NCI-H146 (cell line): ENCODE measurements around the gene CARS2.
A peak's percentile ranks its signal among the peaks of the same experiment; 100 is the strongest.
"Not testable (repeated sequence)": the region's sequence is repeated elsewhere in the genome, so short reads cannot be mapped to it uniquely, and the experiment has no call there.

Experiments used
- DNase-seq: peaks from one replicate; lab custom pipeline; 2025; lab: John Stamatoyannopoulos, UW

CARS2 gene

DNA sequence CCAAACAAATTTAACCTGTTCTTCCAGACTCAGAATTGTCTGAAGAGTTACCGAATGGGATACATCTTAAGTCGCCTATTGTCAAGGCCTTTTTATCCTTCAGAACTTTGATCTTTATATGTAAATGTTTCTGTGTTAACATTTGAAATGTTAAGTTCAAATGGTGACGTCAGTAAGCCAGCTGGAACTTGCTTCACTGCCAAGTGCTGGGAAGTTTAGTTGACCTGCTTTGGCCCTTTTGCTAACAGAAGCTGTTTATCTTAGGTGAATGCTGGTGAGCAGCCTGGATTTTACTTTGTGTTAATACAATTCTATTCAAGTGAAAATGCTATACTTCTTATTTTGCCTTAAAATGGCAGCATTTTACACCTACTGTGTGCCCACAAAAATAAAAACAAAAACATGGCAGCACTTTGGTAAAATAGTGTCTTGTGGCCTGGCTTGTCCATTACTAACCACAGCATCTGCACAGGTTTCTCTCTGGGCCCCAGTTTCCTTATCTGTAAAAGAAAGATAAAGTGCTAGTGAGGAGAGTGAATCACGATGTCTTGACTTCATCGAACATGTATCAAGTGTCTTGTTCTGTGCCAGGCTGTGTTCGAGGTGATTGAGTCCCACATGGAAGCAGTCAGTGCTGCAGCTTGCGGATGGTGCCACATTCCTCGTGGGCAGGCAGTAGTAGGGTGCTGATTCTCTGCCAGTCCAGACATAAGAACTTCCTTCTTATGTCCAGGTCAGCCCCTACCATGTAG, 88.4 kb downstream of the CARS2 start:
- DNase-seq, result no peak

DNA sequence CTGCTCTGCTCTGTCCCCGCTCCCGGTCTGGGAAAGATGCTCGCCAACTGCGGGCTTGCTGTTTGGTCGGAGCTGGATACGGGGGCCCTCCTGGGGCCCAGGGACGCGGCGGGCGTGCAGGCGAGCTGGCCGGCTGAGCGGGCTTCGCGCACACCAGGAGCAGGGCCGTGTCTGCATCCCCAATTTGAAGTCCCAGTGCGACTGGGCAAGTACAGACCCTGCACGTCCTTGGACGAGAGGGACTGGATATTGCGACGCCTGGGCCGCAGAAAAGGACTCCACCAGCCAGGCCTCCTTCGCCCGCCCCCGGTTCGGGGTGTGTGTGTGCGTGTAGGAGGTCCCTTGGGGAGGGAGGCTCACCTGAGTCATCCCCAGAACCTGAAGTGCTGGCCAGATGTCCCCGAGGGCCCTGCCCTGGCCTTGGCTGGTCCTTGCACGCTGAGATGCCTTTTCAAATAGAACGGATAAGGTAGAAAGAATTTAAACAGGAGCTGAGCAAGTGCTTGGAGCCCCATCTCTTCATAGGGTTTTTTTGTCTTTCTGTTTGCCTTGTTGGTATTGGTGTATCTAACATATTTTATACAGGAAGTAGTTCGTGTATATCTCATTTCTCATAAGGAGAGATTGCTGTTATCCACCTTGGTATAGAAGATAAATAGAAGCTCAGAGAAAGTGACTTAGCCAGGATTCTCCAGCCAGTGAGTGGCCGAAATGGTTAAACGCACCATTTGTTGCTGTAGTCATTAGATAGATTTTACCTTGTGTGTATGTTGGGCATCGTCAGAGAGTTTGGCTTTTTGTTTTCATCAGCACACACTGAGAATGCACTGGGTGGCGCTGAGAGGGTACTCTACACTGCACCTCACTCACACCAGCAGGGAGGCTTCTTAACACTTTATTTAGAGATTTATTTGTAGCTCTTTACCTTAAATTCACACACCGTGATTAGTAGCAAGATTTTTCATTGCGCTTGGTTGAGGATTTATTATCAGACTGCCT, 89.5 kb downstream of the CARS2 start:
- peak; percentile 64 for DNase-seq

DNA sequence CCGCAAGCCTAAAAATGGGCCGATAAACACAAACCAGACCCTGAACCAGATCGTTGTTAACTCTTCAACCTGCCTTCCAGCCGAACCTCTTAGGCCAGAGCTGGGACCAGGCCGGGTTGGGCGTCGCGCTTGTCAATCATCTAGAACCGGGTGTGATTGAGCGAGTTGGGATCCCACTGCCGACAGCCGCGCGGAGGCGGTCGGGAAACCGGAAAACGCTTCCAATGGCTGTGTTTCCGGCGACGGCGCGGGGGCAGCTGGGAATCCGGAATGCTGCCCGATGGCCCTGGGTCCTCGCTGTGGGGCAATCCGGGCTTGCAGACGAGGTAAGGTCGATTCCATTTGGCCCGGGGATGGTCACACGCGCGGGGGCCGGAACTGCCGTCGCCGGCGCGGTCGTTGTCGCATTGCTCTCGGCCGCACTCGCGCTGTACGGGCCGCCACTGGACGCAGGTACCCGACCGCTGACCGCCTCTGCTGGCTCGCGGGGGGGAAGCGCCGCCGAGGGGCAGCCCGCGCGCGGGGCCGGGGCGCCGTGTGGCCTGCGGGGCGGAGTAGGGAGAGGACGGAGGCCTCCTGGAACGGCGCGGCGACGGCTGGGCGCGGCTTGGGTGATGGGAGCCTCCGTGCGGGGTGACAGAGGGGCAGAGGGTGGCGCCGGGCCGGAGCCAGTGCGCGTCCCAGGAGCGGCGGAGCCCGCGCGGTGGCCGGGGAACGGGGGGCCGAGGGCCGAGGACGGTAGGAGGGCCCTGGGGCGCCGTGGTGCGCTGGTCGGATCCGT, 90.4 kb downstream of the CARS2 start, which contains the start of gene NAXD:
Gene NAXD (plus strand): TSS at position 224 of the 781 bp plus-strand sequence. CDS start 57 bp downstream, at position 281.
- peak; percentile 95 for DNase-seq

DNA sequence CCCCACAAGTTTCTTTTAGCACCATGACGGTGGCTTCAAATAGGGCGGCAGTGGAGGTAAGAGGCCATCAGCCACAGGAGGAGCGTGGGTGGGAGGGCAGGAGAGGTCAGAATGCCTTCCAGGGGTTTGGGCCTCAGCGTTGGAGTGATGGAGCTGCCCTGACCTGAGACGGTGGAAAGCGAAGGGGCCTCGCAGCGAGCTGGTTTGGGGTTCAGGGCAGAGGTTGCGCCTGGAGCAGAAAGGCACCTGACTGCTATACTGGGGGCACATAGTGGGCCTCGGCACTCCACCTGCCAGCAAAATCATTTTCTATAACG, 91.0 kb downstream of the CARS2 start:
- no peak for DNase-seq

DNA sequence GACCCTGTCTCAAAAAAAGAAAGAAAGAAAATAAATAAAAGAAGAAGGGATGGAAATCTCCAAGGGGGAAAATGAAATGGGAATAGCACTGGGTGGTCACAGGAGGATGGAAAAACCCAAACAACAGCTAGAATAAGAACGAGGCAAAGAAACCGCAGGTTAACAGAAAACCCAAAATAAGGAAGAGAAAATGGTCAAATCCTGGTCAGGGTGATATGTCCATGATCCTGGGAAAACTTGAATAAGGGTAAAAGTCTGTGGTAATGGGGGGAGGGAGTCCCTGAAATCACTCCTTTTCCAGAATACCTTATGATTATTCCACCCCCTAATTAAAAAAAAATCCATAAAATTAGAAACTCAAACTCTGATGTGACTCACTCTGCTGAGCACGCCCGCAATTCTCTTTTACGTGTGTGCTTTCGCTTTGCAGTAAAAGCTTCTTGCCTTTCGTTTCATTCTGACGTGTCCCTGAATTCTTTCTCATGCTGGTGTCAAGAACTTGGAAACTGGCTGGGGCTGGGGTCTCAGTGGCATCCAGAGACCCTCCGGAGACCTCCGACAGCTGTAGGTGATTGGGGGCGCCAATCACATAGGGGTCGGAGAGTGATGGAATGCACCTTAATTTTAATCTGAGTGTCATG, 94.8 kb downstream of the CARS2 start:
- DNase-seq, result no peak

DNA sequence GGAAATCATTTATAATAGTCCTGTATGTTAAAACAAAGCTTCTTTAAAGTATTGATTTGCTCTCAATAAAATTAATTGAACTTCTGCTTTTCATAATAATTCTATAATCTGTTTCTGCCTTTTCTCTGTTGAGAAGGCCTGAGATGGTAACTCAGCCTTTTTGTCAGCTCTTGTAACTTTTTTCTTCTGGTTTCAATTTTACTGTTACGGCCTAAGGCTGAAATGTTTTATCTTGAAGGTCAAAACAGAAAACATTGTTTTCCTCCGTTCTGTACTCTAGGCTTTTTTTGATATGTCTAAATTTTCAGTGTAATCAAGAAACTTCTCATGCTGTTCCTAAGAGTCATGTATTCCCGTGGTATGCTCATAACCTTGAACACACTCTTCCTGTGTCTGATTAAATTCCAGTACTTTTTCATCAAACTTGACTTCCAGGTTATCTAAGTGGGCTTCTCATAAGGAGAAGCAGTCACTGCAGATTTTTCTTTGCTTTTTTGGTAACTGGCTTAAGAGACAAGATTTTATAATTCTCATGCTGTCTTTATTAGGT, 98.2 kb downstream of the CARS2 start:
- no peak for DNase-seq

DNA sequence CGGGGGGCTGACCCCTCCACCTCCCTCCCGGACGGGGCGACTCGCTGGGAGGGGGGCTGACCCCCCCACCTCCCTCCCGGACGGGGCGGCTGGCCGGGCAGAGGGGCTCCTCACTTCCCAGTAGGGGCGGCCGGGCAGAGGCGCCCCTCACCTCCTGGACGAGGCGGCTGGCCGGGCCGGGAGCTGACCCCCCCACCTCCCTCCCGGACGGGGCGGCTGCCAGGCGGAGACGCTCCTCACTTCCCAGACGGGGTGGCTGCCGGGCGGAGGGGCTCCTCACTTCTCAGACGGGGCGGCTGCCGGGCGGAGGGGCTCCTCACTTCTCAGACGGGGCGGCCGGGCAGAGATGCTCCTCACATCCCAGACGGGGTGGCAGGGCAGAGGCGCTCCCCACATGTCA, 99.6 kb downstream of the CARS2 start:
- not testable (repeated sequence) for DNase-seq

DNA sequence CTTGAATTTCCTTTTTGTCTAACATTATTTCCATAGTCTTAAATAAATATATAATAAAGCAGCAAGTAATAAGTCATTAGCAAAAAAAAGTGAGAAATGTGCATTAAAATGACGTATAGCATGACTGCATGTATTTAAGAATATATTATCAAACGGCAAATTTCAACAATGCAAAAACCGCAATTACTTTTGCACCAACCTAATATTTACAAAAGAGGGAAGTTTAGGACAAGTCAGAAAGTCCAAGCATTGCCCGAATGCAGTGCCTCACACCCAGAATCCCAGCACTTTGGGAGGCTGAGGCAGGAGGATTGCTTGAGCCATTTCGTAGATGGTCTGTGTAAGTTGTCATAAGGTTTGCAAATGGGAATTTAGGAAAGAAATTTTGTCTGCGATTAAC, 100.8 kb downstream of the CARS2 start:
- no peak for DNase-seq

DNA sequence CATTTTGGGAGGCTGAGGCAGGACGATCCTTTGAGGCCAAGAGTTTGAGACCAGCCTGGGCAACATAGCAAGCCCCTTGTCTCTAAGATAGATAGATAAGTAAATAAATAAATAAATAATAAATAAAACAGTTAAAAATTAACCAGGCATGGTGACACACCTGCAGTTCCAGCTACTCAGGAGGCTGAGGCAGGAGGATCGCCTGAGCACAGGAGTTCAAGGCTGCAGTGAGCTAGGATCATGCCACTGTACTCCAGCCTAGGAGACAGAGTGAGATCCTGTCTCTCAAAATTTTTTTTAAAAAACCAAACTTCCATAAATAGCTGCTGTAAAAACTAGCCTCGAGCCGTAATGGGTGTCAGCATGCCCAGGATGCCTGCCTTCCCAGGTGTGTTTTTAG, 104.9 kb downstream of the CARS2 start:
- no peak for DNase-seq

DNA sequence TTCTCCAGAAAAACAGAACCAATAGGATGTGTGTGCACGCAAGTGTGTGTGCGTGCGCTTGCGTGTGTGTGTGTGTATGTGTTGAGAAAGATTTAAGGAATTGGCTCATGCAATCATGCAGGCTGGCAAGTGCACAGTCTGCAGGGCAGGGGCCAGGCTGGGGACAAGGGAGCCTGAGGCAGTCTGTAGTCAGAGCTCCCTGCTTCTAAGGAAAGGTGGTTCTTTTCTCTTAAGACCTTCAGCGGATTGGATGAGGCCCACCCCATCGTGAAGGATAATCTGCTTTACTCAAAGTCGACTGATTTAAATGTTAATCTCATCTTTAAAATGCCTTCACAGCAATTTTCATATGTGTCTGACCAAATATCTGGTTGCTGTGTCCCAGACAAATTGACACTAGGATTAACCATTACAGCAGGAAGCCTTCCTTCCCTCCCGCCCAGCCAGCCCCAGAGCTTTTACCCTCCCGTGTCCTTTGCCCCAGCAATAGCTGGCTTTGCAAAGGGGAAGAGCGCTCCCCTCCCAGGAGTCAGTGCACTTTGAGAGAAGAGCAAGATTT, 105.6 kb downstream of the CARS2 start:
- DNase-seq, result no peak

DNA sequence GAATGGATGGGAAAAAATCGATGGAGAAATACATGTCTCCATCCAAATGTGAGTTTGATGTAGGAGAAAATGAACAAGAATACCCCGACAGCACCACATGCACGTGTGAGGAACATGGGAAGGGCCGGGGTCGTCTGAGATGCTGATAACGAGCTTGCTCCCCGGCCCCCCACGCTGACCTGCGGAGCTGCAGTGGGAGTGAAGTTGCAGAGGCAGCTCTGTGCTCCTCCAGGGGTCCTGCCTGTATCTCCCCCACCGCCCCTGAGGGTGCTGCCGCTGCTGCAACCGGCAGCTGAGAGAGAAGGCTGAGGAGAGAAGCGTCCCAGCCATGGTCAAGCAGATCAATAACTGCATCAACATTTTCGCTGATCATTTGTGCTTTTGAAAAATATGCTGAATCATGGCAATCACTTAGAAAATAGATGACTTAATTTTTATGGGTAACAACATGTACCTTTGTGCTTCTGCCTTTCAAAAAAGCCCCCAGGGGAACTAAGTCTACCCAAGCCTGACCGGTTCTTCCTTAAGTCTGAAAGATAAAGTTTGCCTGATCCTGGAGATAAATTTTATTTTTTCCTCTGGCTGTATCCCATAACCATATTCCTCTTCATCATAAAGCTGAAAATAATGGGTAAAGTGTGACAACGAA, 108.8 kb downstream of the CARS2 start:
- no peak for DNase-seq

DNA sequence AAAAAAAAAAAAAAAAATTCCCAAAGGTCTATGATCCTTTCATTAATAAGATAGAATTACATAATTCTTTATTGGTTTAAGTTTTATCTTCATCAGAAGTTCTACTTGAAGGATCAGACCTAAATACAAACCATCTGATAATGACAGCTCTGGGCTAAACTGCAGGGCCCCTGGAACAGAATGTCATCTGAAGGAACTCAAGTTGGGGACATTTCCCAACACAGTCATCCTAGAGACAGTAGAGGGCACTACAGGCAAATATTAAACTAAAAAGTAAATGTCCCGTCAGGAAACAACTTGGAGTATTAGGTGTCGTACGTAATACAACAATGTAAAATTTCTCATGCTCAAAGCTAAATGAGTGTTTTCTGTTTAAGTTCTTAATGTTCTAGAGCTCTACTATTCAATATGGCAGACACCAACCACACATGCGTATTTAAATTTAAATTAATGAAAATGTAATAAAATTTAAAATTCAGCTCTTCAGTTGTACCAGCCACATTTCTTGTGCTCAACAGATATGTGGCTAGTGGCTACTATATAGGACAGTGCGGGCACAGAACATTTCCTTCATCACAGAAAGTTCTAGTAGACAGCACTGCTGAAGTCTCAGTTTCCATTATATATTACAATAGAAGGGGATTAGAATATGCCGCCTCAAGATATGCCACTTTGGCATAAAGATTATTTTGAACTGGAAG, 112.3 kb downstream of the CARS2 start:
- DNase-seq, result peak; percentile 62

DNA sequence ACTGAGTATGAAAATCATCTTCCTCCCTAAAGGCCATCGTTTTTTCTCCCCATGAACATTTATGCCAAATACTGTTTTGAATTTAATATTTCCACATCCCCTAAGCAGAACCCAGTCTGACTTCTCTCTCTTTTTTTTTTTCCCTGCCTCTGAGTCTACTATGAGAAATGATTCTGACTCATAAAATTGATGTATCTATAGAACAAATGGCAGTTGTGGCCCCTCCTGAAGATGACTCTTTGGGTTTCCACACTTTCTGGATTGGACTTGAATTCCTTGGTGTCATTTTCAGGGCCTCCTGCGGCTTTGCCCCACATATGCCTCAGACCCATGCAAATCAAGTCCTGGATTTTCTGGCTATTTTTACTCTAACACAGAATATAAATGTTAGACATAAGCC, 113.3 kb downstream of the CARS2 start:
- DNase-seq, result no peak
